ACC112 (cell line): Measurements from ENCODE around the gene PTPRC.

Source experiments
- H2AFZ ChIP-seq: fragments of 200-600 bp; sonication (generic); one replicate; pipeline ENCODE4 v1.6.0; 2017; ENCODE audit warnings: antibody characterized with exemption, low read length; ENCODE audit not compliant: unreplicated experiment
- H3K27ac ChIP-seq: fragments of 200-600 bp; sonication (generic); 2 replicates; pipeline ENCODE4 v1.5.1; 2014; ENCODE audit warnings: low read depth, mild to moderate bottlenecking, antibody characterized with exemption, low read length, moderate library complexity
- H3K27me3 ChIP-seq: fragments of 200-600 bp; sonication (generic); 2 replicates; pipeline ENCODE4 v1.6.1; 2014; ENCODE audit warnings: mild to moderate bottlenecking, antibody characterized with exemption, low read length, moderate library complexity, mixed read lengths; ENCODE audit not compliant: insufficient read depth
- H3K36me3 ChIP-seq: fragments of 200-600 bp; sonication (generic); 2 replicates; pipeline ENCODE4 v1.6.1; 2016; ENCODE audit warnings: mild to moderate bottlenecking, antibody characterized with exemption, low read length, moderate library complexity, mixed read lengths; ENCODE audit not compliant: insufficient read depth
- H3K4me1 ChIP-seq: fragments of 200-600 bp; sonication (generic); one replicate; pipeline ENCODE4 v1.6.1; 2016; ENCODE audit warnings: low read length, mixed read lengths; ENCODE audit not compliant: insufficient read depth, unreplicated experiment, control insufficient read depth
- H3K4me3 ChIP-seq: fragments of 200-600 bp; sonication (generic); 2 replicates; pipeline ENCODE4 v1.5.1; 2014; ENCODE audit warnings: mild to moderate bottlenecking, low read depth, low read length
- H3K79me2 ChIP-seq: fragments of 200-600 bp; sonication (generic); one replicate; pipeline ENCODE4 v1.6.0; 2016; ENCODE audit warnings: low read length; ENCODE audit not compliant: control insufficient read depth, unreplicated experiment, insufficient read depth

PTPRC gene

DNA sequence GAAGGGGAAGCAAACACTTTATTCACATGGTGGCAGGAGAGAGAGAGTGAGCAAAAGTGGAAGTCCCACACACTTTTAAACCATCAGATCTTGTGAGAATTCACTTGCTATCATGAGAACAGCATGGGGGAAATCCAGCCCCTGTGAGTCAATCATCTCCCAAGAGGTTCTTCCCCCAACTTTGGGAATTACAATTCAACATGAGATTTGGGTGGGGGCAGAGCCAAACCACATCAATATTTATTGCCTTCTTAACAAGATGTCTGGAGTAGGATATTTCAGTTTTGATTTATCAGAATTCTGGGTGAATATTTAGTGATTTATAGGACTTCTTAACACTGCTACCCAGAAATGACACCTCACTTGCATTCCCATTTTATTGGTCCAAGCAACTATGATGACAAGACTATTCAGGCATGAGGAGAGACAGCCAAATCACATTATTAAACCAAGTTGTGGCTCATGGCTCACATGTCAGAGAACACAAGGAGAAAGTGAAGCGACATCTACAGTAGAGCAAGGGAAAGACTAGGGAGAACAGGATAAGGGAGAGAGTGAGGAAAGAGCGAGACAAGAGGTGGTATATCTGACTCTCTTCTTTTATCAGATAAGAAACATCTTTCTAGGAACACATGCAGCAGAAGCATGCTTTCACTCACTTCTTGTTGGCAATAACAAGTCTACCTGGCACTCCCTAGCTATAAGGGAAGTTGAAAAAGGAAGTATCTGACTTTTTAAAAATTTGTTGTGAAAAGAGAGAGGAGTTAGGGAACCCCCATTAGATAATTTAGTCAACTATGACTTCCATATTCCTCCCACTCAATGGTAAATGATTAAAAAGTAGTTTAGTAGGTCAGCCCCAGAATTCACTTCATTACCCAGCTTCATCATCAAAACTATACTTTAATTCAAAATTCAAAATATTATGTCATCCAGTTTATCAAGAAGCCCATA lies 36.6 kb upstream of the PTPRC start:
- H3K4me1 ChIP-seq: no peaks in the 10 kb centered on the region

DNA sequence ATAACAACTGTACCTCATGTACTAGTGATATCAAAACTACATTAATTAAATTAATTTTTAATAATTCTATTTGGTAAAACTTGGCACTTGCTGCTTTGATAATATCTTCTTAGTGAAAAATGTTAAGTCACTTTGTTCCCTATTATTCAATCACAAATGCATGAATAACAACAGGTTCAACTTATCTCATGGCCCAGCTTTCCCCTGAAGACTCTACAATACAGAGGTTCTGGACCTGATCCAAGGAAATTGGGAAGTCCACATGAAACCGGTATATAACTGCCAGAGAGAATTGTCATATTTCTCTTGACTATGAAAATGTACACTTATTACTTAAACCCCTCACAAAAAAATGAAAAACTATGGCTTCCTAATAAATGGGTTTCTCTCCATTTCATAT lies 33.9 kb upstream of the PTPRC start:
- Histone ChIP-seq H3K79me2 (no peaks in the 10 kb centered on the region), H2AFZ (no peak overlapping the region), H3K27me3 (no peaks in the 10 kb centered on the region), H3K4me3 (no peak overlapping the region), H3K36me3 (no peaks in the 10 kb centered on the region), H3K27ac (no peak overlapping the region), H3K4me1 (no peaks in the 10 kb centered on the region)

More for the DNA sequence above, 36.6 kb upstream of the PTPRC start:
- Histone ChIP-seq H3K36me3 (no peaks in the 10 kb centered on the region), H2AFZ (no peak overlapping the region), H3K79me2 (no peaks in the 10 kb centered on the region), H3K27ac (no peak overlapping the region), H3K4me3 (no peak overlapping the region), H3K27me3 (no peaks in the 10 kb centered on the region)

DNA sequence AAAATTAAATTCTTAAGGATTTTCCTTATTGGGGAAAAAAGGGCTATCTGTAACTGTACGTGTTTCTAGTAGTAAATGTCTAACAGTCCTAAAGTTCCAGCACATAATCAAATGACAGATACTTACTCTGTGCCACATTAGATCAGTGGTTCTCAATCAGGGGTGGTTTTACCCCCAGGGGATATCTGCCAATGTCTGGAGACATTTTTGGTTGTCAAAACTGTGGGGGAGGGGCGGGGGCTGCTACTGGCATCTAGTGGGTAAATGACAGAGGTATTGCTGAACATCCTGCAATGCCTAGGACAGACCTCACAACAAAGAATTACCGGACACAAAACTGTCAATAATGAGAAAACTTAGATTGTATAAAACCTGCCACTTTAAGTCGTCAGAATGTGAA lies 33.4 kb upstream of the PTPRC start:
- H3K27ac ChIP-seq: no peak overlapping the region
- H3K79me2 ChIP-seq: no peaks in the 10 kb centered on the region
- H3K4me3 ChIP-seq: no peak overlapping the region
- H3K4me1 ChIP-seq: no peaks in the 10 kb centered on the region
- H3K36me3 ChIP-seq: no peaks in the 10 kb centered on the region
- H2AFZ ChIP-seq: no peak overlapping the region
- H3K27me3 ChIP-seq: no peaks in the 10 kb centered on the region

DNA sequence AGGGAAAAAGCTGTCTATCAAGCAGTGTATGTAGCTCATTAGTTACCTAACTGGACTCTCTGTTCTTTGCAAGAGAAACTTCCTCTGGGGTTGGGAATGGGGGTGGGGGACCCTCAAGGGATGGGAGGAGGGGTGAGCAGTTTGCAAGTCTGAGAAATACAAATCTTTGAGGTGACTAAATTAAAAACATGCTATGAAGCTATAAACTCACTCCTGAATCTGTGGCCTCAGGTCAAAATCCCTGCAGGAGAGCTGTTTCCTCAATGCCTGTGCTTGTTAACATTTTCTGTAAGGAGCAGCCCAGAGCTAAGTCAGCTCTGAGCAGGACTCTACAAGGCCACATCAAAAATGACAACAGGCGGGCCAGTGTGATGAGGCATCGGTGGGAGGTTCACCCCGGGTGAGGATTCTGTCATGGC lies 32.8 kb upstream of the PTPRC start:
- H3K27me3 ChIP-seq: no peaks in the 10 kb centered on the region
- no peak overlapping the region for H3K4me3 ChIP-seq
- H2AFZ ChIP-seq: peak overlapping the region; percentile 17
- H3K27ac ChIP-seq: no peak overlapping the region
- no peaks in the 10 kb centered on the region for H3K4me1 ChIP-seq
- H3K79me2 ChIP-seq: no peaks in the 10 kb centered on the region
- H3K36me3 ChIP-seq: no peaks in the 10 kb centered on the region

DNA sequence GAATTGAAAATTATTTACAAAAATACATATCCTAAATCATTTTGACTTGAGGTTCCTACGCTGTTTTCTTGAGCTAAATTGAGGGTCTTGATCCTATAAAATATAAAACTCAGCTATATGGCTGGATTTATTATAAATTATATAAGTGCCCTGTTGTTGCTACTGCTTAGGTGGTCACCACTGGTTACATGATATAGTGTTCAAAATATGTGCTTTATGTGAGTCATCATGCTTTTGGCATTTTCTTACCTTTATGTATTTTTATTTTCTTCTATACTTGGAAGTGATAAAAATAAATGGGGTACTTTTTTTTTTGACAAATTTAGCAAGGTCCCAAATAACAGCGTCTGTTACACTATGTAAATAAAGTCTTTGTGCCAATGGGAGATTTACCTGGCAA lies 31.1 kb upstream of the PTPRC start:
- Histone ChIP-seq H3K79me2 (no peaks in the 10 kb centered on the region), H3K4me1 (no peaks in the 10 kb centered on the region), H2AFZ (no peak overlapping the region), H3K27ac (no peak overlapping the region), H3K4me3 (no peak overlapping the region), H3K36me3 (no peaks in the 10 kb centered on the region), H3K27me3 (no peaks in the 10 kb centered on the region)

DNA sequence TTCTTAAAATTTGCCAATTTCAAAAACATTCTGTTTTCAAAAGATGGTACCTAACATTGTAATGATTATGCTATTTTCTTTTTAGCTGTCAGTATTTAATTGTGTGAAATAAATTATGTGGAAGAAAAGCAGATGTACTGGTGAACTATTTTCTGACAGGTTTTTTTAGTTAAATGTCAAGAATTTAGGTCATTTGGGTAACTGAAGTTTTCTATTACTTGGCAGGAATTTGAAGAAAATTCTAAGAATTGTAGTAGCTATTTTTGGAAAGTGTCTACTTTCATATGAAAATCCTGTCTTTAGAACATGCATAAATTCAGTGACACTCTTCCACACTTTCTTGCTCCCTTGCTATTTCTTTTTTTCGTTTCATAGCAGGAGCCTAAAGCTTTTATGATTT lies 28.5 kb upstream of the PTPRC start:
- Histone ChIP-seq H3K27me3 (no peaks in the 10 kb centered on the region), H3K79me2 (no peaks in the 10 kb centered on the region), H3K36me3 (no peaks in the 10 kb centered on the region), H2AFZ (no peak overlapping the region), H3K4me3 (no peak overlapping the region), H3K27ac (no peak overlapping the region), H3K4me1 (no peaks in the 10 kb centered on the region)

DNA sequence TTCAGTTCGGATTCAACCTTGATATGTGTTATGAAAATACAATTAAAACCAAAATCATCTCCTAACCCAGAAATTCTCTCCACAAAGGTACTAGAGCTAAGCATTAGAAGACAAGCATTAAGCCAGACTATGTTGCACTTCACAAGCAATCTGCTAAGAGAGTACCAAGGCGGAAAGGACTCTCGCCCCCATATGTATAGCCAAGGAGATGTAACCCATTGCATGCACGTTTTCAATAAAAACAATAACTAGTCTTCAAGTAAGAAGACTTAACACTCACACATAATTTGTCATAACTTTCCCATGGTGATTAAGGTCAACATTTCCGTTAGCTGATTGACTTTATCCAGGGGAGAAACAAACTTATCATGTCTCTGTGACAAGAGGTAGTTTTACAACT lies 27.6 kb upstream of the PTPRC start:
- no peak overlapping the region for H3K4me3 ChIP-seq
- no peak overlapping the region for H2AFZ ChIP-seq
- no peaks in the 10 kb centered on the region for H3K27me3 ChIP-seq
- H3K27ac ChIP-seq: no peak overlapping the region
- H3K79me2 ChIP-seq: no peaks in the 10 kb centered on the region
- H3K4me1 ChIP-seq: no peaks in the 10 kb centered on the region
- H3K36me3 ChIP-seq: no peaks in the 10 kb centered on the region

DNA sequence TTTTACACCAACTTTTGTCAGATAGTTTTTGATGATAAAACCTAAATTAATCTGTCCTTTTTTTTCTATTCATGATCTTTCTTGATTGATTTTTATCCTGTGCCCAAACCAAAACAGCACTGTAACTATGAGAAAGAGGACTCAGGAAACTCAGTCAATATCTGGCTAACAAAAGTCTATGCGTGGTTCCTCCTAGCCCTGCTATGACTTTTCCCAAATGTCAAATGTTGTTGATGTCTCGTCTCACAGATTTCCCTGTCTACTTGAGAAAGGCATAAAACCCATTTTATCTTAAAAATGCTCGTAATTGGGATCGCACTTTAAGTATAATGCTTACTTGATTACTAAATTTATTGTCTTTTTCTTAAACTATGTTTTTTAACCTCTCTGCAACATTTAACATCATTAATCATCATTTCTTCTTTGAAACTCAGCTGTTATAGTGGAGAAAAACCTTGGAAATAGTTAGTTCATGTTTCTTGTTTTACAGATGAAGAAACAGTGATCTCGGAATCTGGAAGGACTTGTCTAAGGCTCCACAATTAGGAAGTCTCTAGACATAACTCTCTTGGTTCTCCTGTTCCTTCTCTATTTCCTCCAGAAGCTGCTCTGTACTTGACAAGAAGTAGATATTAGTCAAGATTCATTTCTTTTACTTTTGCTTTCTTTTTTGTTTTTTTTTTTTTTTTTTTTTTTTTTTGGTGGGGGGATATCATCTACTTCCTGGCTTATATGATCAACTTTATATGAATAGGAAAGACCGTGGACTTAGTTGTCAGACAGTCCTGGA lies 26.2 kb upstream of the PTPRC start:
- no peaks in the 10 kb centered on the region for H3K36me3 ChIP-seq
- H3K79me2 ChIP-seq: no peaks in the 10 kb centered on the region
- no peak overlapping the region for H3K27ac ChIP-seq
- H3K4me1 ChIP-seq: no peaks in the 10 kb centered on the region
- H3K4me3 ChIP-seq: no peak overlapping the region
- H2AFZ ChIP-seq: no peak overlapping the region
- no peaks in the 10 kb centered on the region for H3K27me3 ChIP-seq

DNA sequence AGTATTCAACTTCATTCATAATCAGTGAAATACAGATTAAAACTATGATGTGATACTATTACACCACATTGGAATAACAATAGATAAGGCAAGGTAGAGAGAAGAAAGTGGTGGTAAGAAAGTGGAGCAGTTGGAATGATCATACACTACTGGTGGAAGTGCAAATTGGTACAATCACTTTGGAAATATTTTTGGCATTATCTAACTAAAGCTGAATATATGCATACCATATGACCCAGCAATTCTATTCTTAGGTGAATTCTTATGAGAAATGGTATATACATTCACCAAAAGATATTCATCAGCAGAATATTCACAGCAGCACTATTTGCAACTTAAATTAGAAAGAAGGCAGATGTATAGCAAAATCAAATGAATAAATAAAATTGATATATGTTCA lies 21.4 kb upstream of the PTPRC start:
- H3K4me3 ChIP-seq: no peak overlapping the region
- H3K36me3 ChIP-seq: no peaks in the 10 kb centered on the region
- no peak overlapping the region for H2AFZ ChIP-seq
- no peaks in the 10 kb centered on the region for H3K27me3 ChIP-seq
- no peak overlapping the region for H3K27ac ChIP-seq
- no peaks in the 10 kb centered on the region for H3K4me1 ChIP-seq
- no peaks in the 10 kb centered on the region for H3K79me2 ChIP-seq

DNA sequence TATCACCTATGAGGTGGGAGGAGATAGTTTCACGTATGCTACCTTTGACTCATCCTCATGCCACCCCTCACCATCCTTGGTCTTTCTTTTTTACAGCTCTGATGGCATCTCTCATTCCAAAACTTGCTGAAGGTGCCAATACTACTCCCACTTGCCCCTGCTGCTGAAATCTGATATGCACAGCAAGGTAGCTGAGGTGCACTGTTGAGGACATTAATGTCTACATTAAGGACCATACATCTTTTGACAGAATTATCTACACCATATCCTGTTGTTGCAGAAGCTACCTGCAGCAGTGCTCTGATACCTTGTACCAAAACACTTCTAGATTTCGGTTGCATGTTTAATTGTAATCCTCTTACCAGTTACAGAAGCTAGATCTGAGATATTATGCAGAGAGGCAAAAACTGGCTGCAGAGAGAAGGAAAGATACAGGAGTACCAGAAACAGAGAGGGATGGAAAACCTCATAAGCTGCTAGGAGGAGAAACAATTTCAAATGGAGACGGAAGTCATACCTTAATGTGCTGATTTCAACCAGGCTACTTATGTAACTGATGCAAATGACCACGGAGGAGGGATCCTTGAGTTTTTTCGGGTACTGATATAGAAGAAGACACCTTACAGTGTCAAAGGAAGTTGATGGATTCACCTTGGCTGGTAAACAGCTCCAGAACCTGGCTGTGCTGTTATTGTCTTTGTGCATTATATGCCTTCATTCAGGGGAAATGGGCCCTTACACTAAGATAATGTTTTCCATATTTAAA lies 19.3 kb upstream of the PTPRC start:
- H3K79me2 ChIP-seq: no peaks in the 10 kb centered on the region
- no peaks in the 10 kb centered on the region for H3K36me3 ChIP-seq
- no peak overlapping the region for H3K27ac ChIP-seq
- H3K4me1 ChIP-seq: peaks cover 15% of the 10 kb centered on the region
- H2AFZ ChIP-seq: no peak overlapping the region
- H3K27me3 ChIP-seq: no peaks in the 10 kb centered on the region
- no peak overlapping the region for H3K4me3 ChIP-seq
